GM13977 (cell line): Measurements from ENCODE around the gene ATP11B.
A peak's percentile ranks its signal among the peaks of the same experiment; 100 is the strongest.

ENCODE experiments used
- DNase-seq: peaks from one replicate; pipeline ENCODE4 v3.0.0; 2012; ENCODE audit warnings: low spot score
- in situ Hi-C: fragments of 300-500 bp; cut with MboI; formaldehyde crosslinking; loops from one replicate; pipeline ENCODE4 v1.12.0; 2022; ENCODE audit warnings: low sequenced_read_pairs, low pct_unique_long_range_greater_than_20kb, mixed read lengths, inconsistent platforms; ENCODE audit not compliant: unreplicated experiment
- TF ChIP-seq, protein P1 (sequence below): IDR thresholded peaks from 2 replicates; pipeline ENCODE4 v1.5.1; 2012; ENCODE audit warnings: mild to moderate bottlenecking, control low read depth; ENCODE audit not compliant: insufficient read depth; ENCODE audit errors: extremely low read depth, missing control alignments

The ATP11B gene

DNA sequence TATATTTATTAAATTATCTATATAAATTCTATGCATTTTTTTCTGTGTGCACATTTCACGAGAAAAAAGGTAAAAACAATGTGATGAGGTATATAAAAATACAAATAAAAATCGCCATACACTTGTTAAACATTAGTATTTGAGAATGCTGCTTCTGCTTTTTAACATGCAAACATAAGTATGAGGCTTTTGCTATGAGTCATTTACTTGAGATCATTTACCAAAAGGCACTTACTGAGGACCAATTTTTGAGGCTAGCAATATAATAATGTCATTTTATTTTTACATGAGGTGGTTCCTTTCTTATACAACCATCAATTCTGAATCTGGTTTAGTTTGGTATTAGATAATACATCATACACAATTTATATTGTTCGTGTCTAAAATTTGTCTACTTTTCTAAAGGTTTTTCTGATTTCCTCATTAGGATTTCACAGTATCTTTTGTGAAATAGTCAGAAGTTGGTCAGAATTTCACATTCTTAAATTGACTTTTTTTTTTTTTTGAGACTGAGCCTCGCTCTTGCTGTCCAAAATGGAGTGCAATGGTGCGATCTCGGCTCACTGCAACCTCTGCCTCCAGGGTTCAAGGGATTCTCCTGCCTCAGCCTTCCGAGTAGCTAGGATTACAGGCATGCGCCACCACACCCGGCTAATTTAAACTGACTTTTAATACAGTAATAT lies 161.4 kb downstream of the ATP11B start:
- TF ChIP-seq, protein P1, sequence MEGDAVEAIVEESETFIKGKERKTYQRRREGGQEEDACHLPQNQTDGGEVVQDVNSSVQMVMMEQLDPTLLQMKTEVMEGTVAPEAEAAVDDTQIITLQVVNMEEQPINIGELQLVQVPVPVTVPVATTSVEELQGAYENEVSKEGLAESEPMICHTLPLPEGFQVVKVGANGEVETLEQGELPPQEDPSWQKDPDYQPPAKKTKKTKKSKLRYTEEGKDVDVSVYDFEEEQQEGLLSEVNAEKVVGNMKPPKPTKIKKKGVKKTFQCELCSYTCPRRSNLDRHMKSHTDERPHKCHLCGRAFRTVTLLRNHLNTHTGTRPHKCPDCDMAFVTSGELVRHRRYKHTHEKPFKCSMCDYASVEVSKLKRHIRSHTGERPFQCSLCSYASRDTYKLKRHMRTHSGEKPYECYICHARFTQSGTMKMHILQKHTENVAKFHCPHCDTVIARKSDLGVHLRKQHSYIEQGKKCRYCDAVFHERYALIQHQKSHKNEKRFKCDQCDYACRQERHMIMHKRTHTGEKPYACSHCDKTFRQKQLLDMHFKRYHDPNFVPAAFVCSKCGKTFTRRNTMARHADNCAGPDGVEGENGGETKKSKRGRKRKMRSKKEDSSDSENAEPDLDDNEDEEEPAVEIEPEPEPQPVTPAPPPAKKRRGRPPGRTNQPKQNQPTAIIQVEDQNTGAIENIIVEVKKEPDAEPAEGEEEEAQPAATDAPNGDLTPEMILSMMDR = no peak
- DNase-seq = peak; percentile 34
- in situ Hi-C loops = no loop called here

DNA sequence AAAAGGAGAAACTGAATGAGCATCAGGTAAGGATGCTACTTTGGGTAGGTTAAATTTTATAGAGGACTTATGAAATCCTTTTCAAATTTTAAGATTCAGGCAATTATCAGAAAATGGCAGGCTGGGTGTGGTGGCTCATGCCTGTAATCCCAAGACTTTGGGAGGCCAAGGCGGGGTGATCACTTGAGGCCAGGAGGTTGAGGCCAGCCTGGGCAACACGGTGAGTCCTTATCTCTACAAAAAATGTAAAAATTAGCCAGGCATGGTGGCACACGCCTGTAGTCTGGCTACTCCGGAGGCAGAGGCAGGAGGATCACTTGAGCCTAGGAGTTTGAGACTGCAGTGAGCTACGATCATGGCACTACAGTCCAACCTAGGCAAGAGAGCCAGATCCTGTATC lies 163.9 kb downstream of the ATP11B start:
- in situ Hi-C loops = no loop called here
- no peak for DNase-seq
- TF ChIP-seq, protein P1 = no peak

DNA sequence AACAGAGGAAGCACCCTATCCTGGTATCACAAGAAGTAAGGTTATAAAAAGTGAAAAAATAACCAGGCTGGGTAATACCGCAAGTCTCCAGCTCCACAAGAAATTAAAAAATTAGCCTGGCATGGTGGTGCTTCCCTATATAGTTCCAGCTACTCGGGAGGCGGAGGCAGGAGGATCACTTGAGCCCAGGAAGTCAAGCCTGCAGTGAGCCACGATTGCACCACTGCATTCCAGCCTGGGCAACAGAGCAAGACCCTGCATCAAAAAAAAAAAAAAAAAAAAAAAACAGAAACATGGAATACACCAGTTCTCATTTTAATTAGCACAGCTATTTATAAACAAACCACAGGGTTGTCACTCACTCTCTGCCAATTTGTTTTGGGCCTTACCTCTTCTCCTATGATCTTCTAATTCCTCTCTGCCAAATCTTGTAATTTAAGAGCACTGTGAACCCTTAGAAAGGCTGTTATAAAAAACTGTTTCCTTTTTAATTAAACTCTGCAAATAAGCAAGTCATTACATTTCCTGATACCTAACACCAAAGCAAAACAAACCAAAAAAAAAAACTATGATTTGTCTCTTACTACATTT lies 164.5 kb downstream of the ATP11B start:
- DNase-seq = no peak
- TF ChIP-seq, protein P1 = no peak
- in situ Hi-C loops = no loop called here

DNA sequence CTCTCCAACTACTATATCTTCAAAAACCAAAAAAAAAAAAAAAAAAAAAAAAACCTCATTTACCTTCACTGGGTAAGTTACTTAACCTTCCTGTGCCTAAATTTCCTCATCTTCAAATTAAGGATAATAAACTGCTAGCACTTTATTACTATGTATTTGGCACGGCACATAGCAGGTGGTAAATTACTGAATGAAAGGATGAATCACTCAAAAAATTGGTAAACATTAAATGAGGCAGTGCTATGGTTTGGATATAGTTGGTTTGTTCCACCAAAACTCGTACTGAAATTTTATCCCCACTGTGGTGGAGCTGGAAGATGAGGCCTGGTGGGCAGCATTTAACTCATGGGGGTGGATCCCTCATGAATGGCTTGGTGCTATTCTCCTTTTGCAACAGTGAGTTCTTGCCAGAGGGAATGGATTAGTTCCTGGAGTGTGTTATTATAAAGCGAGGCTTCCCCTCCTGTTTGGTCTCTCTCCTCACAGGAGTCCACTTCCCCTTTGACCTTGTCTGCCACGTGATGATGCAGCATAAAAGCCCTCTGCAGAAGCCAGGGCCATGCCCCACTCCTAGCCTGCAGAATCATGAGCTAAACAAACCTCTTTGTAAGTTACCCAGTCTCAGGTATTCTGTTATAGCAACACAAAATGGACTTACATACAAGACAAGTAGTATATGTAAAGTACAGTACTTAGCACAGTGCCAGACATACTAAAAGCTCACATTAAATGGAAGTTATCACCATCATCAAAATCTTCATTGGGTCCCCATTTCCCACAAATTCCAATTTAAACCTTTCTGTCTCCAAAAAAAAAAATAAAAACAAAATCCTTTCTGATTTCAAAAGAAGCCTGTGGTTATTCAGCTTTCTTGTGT lies 166.4 kb downstream of the ATP11B start:
- TF ChIP-seq, protein P1 = no peak
- in situ Hi-C loops = no loop called here
- DNase-seq = no peak

DNA sequence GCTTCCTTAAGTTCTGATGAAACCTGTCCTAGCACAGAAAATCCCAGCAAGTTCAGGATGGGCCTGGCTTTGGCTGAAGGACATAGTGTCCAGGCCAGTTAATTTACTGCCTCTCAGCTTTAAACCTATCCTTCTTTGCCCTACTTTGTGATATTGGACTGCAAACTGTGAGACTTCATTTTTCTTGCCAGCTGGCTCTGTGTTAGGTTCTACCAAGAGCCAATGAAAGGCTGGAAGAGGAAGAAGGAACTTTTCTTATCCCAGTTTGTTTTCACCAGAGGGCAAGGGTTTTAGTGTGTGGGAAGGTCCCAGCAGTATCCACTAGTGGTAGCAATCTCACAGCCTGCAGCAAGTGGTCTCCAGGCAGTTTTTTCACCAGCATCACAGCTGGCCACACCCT lies 168.9 kb downstream of the ATP11B start:
- DNase-seq = no peak
- in situ Hi-C loops = no loop called here
- TF ChIP-seq, protein P1 = no peak

DNA sequence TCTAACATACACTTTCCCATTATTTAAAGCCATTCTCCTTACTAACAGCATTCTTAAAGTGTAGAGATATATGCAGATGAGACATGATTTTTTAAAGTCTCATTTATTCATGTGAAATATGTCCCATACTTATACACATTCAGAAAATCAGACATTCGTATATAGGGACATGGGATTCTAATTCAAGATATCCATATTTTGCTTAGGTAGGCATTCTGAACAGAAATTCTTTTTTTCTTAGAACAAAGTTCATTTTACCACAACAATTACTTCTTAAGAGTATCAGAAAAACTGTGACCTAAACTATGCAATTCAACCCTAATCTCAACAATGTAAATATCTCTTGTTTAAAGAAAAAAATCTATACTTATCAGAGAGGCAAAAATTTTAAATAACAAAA lies 170.9 kb downstream of the ATP11B start:
- TF ChIP-seq, protein P1 = no peak
- DNase-seq = no peak
- in situ Hi-C loops = no loop called here
